HG03354 (cell line): Measurements from ENCODE around the gene DDX27.
"Not testable (repeated sequence)": the region's sequence is repeated elsewhere in the genome, so short reads cannot be mapped to it uniquely, and the experiment has no call there.

Source experiments
- ATAC-seq: cut with Tn5 transposase; IDR thresholded peaks from one replicate; pipeline ENCODE4 v1.9.1; 2021; ENCODE audit warnings: mild to moderate bottlenecking; ENCODE audit not compliant: unreplicated experiment, poor library complexity, severe bottlenecking

Gene DDX27

DNA sequence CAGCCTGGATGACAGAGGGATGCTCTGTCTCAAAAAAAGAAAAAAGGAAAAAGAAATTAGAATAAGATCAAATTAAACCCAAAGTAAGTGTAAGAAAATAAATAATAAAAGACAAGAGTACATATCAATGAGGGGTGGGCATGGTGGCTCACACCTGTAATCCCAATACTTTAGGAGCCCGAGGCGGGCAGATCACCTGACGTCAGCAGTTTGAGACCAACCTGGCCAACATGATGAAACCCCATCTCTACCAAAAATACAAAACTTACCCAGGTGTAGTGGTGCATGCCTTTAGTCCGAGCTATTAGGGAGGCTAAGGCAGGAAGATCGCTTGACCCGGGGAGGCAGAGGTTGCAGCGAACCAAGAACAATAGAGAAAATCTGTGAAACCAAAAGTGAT lies 16.2 kb upstream of the DDX27 start:
- ATAC-seq, result no peak

DNA sequence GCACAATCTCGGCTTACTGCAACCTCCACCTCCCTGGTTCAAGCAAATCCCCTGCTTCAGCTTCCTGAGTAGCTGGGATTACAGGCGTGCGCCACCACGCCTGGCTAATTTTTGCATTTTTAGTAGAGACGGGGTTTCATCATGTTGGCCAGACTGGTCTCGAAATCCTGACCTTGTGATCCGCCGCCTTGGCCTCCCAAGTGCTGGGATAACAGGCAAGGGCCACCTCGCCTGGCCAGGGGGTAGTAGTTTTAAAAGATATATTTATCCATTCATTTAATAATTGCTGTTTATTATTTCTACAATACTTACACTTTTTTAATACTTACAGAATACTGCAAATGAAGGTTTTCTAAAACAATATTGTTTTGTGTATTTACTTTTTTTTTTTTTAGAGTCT lies 15.5 kb upstream of the DDX27 start:
- no peak for ATAC-seq

DNA sequence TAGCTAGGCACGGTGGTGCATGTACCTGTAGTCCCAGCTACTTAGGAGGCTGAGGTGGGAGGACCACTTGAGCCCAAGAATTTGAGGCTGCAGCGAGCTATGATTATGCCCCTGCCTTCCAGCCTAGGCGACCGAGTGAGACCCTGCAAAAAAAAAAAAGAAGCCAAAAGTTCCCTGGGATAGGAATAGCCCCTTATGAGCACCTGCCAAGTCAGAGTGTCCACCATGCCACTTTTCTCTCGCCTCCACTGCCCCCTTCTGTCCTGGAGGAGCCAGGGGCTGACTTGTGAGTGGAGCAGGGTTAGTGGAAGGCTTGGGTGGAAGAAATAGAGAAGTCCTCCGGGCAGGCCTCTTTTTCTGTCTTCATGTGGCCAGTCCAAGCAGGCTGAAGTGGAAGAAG lies 12.1 kb upstream of the DDX27 start:
- no peak for ATAC-seq

DNA sequence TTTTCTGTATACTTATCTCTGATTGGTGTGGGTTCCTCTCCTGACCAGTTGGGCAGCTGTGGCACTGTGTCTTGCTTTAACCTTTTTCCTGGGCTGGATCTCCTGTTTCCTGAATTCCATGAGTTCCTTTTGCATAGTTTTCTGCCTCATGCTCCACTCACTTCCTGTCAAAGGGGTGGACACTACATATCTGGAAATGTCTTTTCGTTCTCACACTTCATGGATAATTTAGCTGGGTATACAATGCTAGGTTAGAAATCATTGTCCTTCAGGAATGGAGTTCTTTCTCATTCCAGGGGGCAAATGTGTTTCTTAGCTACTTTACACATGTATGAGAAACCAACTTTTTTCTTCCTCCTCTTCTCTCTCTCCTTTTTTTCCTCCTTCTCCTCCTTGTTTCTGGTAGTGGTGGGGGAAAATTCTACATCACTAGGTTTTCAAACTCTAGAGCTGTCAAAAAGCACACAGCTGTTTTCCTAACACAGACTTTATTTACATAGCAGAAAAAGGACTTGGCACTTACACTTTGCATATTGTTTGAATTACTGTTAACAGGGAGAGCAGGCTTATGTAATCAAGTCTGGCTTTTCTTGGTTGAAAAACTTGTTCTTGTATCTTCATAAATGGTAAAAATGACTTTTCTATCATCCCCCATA lies 9.0 kb upstream of the DDX27 start:
- ATAC-seq, result no peak

DNA sequence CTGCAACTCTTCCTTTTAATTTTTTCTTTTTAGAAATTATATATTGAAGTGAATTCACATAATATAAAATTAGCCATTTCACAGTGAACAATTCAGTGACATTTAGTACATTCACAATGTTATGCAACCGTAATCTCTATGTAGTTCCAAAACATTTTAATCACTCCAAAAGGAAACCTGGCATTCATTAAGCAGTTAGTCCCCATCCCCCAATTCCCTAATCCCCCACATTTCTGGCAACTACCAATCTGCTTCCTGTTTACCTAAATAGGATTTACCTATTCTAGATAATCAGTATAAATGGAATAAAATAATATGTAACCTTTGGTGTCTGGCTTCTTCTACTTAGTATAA lies 8.5 kb upstream of the DDX27 start:
- no peak for ATAC-seq

DNA sequence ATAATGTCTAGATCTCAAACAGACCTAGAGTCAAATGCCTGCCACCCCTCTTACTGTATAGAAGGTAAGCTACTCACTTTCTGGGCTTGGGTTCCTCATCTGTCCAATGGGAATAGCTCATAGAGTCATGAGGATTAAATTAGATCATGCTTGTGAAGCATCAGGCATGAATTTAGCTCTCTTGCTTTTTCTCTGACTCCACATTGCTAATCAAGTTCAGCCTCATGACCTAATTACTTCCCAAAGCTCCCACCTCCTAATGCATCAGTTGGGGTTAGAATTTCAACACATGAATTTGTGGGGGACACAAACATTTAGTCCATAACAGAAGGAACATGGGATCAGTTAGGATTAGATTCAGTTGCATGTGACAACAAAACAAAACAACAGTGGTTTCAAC lies 4.6 kb upstream of the DDX27 start:
- ATAC-seq, result no peak

DNA sequence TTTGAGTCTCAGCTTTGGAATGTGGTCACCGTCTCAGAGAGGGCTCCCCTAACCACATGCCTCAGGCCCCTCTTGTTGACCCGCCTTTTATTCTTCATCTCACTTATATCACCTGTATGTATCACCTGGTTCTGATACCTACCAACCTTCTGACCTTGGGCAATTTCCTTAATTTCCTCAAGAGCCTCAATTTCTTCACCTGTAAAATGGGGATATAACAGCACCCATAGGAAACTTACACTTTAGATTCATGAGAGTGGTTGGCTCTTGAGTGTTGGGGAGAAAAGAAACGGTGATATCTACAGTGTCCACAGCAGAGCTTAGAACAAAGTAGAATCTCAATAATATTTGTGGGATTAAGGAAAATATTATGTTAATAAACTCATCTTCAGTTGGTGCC lies 4.0 kb upstream of the DDX27 start:
- no peak for ATAC-seq

DNA sequence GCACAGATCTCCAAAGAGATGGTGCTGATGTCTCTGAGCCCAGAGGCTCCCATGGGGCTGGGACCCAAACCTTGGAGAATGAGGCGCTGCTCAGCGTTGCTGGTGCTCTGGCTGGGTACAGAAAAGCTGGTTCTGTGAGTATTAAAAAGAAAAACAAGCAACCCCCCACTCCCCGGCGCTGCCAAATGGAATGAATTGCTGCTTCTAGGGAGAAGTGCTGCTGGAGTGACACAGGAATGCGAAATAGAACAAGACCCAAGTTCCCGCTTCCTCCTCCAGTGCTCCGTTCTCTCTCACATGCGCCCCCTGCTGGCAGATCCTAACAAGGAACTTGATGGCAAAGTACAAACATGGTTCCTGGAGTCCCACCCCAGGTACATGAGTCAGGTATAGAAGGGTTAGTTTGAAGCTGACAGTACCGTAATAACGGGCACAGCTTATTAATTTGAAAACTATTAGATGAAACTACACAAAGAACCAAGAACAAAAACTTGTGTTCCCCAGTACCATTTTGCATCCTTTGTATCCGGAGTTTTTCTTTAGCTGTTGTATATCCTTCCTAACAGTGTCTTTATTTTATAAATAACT lies 2.1 kb upstream of the DDX27 start:
- no peak for ATAC-seq

DNA sequence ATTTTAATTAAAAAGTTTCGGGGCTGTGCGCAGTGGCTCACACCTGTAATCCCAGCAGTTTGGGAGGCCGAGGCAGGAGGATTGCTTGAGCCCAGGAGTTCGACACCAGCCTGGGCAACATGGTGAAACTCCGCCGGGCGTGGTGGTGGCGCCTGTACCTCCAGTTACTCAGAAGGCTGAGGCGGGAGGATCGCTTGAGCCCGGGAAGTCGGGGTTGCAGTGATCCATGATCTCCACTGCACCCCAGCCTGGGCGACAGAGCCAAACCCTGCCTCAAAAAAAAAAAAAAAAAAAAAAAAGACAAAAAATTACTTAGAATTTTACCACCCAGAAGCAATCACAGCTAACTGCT lies 501 bp upstream of the DDX27 start:
- ATAC-seq, result not testable (repeated sequence)

DNA sequence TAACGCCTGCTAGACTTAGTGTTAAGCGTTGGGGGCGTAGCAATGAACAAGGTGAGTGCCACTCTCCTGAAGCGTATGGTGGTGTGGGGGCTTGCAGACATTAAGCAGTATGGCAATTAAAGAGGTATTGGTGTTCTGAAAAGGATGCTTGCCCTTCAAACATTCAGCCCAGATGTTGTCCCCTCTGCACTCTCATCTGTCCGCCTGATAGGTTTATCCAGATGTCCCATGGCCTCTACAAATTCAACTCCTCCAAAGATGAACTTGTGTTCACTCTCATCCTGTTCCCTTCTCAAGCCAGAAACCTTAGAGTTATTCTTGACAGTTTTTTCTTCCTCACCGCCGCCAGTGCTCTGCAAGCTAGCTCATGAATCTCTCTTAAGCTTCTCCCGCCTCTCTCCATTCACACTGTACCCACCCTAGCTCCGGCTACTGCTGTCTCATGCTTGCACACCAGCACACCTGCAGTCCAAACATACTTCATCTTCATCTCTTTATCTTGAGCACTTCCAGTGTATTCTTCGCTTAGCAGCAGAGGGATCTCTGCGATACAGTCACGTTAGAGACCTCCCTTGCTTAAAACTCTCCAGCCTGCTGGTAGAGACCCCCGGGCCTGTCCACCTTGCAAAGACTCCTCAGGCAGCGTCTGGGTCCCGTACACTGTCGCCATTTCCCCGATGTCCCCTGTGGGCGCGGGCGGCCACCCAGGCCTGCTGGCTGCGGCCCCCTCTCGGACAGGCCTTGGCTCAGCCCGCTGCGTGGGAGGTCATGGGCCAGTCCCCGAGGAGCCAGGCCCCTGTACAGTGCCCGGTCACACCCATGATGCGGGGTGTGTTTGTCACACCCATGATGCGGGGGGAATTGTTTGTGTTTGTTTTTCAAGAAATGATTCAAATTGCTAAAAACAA lies 962 bp downstream of the DDX27 start:
- ATAC-seq, result no peak

DNA sequence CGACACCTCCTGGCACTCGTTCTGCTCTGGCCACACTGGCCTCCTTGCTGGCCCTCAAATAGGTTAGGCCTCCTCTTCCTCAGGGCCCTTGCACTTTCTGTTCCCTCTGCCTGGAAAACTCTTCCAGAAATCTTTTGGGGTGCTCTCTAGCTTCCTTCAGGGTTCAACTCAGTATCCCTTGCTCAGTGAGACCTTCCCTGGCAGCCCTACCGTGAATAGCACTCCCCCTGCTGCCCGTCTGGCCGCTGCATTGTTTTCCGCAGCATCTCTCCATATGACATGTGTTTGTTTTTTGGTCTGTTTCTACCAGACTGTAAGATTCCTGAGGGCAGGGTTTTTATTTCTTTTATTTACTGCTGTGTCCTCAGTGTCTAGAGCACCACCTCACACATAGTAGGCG lies 6.7 kb downstream of the DDX27 start:
- ATAC-seq, result no peak

DNA sequence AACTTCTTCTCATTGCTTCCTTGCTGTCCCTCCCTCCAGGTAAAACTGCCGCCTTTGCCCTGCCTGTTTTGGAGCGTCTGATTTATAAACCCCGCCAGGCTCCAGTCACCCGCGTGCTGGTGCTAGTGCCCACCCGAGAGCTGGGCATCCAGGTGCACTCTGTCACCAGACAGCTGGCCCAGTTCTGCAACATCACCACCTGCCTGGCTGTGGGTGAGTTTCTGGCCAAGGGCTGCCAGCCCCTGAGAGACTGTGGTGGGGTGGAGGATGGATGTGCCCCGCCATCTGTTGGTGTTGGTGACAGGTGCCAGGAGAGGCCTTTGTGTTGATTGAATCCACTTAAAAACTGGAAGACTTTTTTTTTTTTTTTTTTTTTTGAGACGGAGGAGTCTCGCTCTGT lies 9.5 kb downstream of the DDX27 start:
- no peak for ATAC-seq

DNA sequence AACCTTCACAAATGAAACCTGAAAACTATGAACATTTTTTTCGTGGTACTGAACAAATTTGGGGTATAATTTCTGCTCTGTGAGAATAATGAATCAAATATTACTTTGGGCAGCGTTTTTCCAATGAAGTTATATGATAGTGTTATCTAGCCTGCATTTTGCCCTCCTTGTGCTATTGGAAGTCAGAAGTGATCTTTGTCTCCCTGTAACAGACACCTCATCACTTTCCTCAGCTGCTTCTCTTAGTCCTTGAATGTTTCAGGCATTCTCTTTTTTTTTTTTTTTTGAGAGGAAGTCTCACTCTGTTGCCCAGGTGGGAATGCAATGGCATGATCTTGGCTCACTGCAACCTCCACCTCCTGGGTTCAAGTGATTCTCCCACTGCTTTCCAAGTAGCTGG lies 10.2 kb downstream of the DDX27 start:
- ATAC-seq, result no peak

DNA sequence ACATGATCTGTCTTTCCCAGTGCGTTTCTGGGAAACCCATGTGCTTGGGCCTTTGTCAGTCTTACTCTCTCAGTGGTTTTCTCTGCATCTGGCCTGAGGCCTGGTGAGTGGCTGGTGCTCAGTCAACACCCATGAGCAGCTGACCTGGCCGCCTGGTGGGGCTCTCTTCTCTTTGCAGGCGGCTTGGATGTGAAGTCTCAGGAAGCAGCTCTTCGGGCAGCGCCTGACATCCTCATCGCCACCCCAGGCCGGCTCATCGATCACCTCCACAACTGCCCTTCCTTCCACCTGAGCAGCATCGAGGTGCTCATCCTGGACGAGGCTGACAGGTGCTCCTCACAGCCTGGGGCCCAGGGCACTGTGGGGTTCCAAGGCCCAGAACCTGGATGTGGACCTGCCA lies 10.8 kb downstream of the DDX27 start:
- no peak for ATAC-seq

DNA sequence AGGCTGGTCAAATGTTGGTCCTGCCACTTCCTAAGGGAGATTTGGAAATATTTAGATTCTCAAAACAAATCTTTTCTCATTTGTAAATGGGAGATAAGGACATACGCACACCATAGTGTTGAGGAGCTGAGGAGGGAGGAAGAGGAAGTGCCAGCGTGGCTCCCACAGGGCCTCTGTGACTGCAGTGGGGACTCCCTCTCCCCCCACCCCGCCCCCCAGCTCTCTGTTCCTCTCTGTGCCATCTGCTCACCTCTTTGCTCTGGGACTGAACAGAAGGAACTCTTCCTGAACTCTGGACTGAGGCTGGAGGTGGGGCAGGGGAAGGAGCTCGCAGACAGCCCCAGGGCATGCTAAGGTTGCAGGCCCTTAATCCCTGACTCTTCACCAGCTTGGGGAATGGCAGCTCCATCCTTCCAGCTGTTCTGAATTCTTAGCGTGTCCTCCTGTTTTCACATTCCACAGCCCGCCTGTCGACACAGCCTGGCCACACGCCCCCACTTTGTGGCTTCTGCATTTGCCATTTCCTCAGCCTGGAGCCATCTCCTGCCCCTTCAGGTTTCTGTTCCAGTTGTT lies 11.4 kb downstream of the DDX27 start:
- ATAC-seq, result no peak

DNA sequence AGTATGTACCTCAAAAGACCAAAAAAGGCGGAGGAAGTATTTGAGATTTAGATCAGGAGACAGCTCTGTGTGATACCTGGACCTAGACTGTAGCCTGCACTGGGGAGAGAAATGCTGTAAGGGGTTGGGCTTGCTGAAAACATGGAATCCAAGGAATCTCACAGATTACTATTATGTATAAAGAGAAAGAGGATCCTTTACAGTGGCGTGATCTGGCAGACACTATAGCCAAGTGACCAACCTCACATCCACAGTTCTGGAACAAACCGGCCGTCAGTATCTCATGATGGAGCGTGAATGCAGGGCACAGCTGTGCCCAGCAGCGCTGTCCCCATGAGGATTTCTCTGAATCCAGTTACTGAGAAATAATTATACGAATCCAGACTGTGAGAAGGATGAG lies 12.3 kb downstream of the DDX27 start:
- no peak for ATAC-seq

DNA sequence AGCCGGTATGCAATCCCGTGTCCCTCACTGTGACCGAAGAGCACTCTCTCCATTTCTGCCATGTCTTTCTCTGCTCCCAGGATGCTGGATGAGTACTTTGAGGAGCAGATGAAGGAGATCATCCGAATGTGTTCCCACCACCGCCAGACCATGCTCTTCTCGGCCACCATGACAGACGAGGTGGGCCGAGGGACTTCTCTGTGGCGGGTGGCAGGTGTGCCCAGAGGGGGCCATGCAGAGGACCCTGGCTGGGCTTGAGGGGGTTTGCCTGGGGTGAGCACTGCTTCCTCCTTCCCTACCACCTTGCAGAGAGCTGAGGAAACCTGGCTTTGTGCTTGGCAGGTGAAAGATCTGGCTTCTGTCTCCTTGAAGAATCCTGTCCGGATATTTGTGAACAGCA lies 14.0 kb downstream of the DDX27 start:
- ATAC-seq, result no peak

DNA sequence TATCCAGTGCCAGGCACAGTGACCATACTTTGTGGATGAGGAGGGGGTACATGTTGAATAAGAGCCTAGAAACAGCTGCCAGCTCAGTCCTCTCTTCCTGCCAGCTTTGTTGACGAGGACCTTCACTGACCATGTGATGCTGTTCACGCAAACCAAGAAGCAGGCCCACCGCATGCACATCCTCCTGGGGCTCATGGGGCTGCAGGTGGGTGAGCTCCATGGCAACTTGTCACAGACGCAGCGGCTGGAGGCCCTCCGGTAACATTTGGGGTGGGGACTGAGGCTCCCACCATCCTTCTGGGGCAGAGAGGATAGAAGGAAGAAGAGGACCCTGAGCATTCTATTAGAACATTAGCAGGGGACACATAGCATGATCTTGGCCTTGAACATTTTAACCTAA lies 15.6 kb downstream of the DDX27 start:
- no peak for ATAC-seq

DNA sequence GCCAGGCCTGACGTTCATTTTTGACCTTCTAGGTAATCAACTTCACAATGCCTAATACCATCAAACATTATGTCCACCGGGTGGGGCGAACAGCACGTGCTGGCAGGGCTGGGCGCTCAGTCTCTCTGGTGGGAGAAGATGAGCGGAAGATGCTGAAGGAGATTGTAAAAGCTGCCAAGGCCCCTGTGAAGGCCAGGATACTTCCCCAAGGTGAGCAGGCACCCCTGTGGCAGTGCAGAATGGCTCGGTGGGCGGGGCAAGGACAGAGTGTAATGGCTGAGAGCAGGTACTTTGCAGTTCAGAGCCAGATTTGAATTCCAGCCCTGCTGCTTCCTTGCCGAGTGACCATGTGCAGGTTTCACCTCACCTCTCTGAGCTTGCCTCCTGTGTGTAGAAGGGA lies 17.1 kb downstream of the DDX27 start:
- no peak for ATAC-seq

DNA sequence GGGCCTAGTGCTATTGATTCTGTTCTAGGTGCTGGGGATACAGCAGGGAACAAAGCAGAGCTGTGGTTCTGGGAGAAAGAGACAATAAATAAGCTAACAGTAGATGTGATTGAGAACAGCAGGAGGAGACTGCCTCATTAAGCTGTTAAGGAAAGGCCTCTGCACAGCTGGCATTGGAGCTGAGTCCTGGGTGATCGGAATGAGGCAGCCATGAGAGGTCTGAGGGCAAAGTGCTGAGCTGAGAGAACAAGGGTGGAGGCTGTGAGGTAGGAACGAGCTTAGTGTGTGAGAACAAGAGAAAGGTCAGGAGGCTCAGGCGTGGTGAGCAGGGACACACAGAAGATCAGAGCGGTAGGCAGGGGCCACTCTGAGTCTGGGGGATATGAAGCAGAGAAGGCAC lies 18.3 kb downstream of the DDX27 start:
- no peak for ATAC-seq
